Measurements from ENCODE around the gene PCSK1.

DNA sequence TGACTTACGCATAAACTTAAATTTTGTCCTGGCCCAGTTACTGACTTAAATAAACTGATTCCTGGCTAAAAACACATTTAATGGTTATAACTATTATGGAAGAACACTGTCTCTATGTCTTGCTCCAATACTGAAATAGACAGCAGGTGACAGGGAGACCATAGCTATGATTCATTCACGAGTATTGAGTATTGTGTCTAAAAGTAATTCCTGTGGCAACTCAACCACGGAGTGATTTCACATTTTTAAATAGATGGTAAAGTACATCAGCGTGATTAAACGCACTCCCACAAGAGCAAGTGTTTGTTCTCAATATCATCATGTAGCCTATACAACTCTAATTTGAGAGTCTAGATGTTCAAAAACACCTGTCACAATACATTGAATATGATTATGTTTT lies 35.9 kb upstream of the PCSK1 start:
- TF ChIP-seq TAF1 (IDR thresholded peaks at IDR 0.05; ENCODE audit: borderline replicate concordance, insufficient read depth, low read length) = no peak
- TF ChIP-seq POLR2AphosphoS5 (IDR thresholded peaks at IDR 0.05; ENCODE audit: low read depth, low read length) = no peak
